Skeletal muscle satellite cell (primary cell): Measurements from ENCODE around the gene ZNF503.
A peak's percentile ranks its signal among the peaks of the same experiment; 100 is the strongest.
"Not testable (repeated sequence)": the region's sequence is repeated elsewhere in the genome, so short reads cannot be mapped to it uniquely, and the experiment has no call there.

Experiments
- H3K27me3 ChIP-seq: 2 replicates; pipeline ENCODE4 v1.7.0; 2013; ENCODE audit warnings: low read length; ENCODE audit not compliant: control insufficient read depth, insufficient read depth
- H3K36me3 ChIP-seq: 2 replicates; pipeline ENCODE4 v1.7.0; 2013; ENCODE audit warnings: mild to moderate bottlenecking, control low read depth, low read length; ENCODE audit not compliant: insufficient read depth
- H3K4me1 ChIP-seq: 2 replicates; pipeline ENCODE4 v1.7.0; 2013; ENCODE audit warnings: low read length; ENCODE audit not compliant: control insufficient read depth, insufficient read depth
- H3K4me2 ChIP-seq: 2 replicates; pipeline ENCODE4 v1.7.0; 2013; ENCODE audit warnings: mild to moderate bottlenecking, low read length
- H3K4me3 ChIP-seq: 2 replicates; pipeline ENCODE4 v1.7.0; 2013; ENCODE audit warnings: low read length
- H3K9ac ChIP-seq: 2 replicates; pipeline ENCODE4 v1.7.0; 2013; ENCODE audit warnings: mild to moderate bottlenecking, low read depth, low read length, moderate library complexity
- H3K9me3 ChIP-seq: replicated peaks from 2 replicates; pipeline ENCODE4 v1.7.0; 2013; ENCODE audit warnings: mild to moderate bottlenecking, control low read depth, low read length

ZNF503 gene

GRCh38 chr10:75378379-75378778, 23.2 kb downstream of the ZNF503 start:
- Histone ChIP-seq H3K27me3 (peaks cover 21% of the 10 kb centered on the region), H3K4me2 (no peak overlapping the region), H3K36me3 (no peaks in the 10 kb centered on the region), H3K4me3 (no peak overlapping the region), H3K9ac (no peak overlapping the region), H3K4me1 (no peaks in the 10 kb centered on the region), H3K9me3 (no peaks in the 10 kb centered on the region)

- Histone ChIP-seq H3K9ac (no peak overlapping the region), H3K36me3 (no peaks in the 10 kb centered on the region), H3K4me3 (no peak overlapping the region), H3K27me3 (peaks cover 20% of the 10 kb centered on the region), H3K4me1 (no peaks in the 10 kb centered on the region), H3K4me2 (no peak overlapping the region), H3K9me3 (no peaks in the 10 kb centered on the region)
These were observed 23.7 kb downstream of the ZNF503 start for GRCh38 chr10:75377869-75378268.

DNA sequence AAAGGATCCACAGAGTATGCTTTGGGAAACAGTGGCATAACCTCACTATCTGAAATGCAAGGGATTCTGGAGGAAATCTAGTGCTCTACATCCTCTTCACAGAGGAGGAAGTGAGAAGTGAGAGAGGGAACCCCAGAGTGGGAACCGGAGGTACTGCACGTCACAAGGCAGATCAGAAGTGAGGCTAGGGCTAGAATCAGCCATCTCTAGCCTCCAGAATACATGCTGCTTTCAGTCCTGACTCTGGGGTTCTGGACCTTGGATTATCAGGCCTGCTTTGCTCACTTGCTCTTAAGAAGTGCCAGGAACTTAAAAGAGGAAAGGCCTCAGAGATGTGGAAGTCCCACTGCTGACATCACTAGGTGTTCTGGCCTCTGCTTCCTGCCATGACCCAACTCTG, 25.7 kb downstream of the ZNF503 start:
- no peaks in the 10 kb centered on the region for H3K9me3 ChIP-seq
- no peak overlapping the region for H3K9ac ChIP-seq
- H3K27me3 ChIP-seq = peaks cover 36% of the 10 kb centered on the region
- no peak overlapping the region for H3K4me2 ChIP-seq
- H3K36me3 ChIP-seq = no peaks in the 10 kb centered on the region
- H3K4me1 ChIP-seq = no peaks in the 10 kb centered on the region
- H3K4me3 ChIP-seq = no peak overlapping the region

GRCh38 chr10:75371010-75371409, 30.6 kb downstream of the ZNF503 start:
- H3K27me3 ChIP-seq = peaks cover 37% of the 10 kb centered on the region
- no peak overlapping the region for H3K4me2 ChIP-seq
- no peaks in the 10 kb centered on the region for H3K36me3 ChIP-seq
- H3K9ac ChIP-seq = no peak overlapping the region
- H3K4me3 ChIP-seq = no peak overlapping the region
- H3K9me3 ChIP-seq = no peaks in the 10 kb centered on the region
- H3K4me1 ChIP-seq = no peaks in the 10 kb centered on the region

- H3K36me3 ChIP-seq, H3K9ac ChIP-seq, H3K4me2 ChIP-seq, H3K9me3 ChIP-seq, H3K4me1 ChIP-seq, H3K4me3 ChIP-seq: not testable (repeated sequence)
- H3K27me3 ChIP-seq = peaks cover 36% of the 10 kb centered on the region
These were observed 31.7 kb downstream of the ZNF503 start for GRCh38 chr10:75369838-75370237.

DNA sequence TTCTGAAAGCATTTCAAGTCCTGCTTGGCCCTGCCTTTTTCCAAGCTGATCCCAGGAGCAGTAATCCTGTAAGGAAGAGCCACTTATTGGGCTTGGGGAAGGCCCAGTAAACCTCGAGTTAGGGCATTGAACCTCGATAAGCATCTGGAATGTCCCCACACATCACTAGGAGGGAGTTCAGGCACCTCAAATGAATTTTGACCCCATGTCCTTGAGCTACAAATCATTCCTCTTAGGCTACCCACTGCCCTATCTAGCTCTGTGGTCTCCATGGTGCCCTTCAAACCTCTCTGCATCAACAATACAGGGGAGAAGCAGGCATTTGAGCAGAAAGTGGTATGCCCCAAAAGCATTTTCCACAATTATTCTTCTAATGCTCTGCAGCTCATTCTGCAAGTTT, 33.7 kb downstream of the ZNF503 start:
- no peak overlapping the region for H3K4me2 ChIP-seq
- no peak overlapping the region for H3K9ac ChIP-seq
- H3K4me1 ChIP-seq = no peaks in the 10 kb centered on the region
- H3K9me3 ChIP-seq = no peaks in the 10 kb centered on the region
- H3K4me3 ChIP-seq = no peak overlapping the region
- H3K36me3 ChIP-seq = no peaks in the 10 kb centered on the region
- peaks cover 26% of the 10 kb centered on the region for H3K27me3 ChIP-seq

- no peaks in the 10 kb centered on the region for H3K4me1 ChIP-seq
- H3K4me3 ChIP-seq = no peak overlapping the region
- H3K36me3 ChIP-seq = no peaks in the 10 kb centered on the region
- H3K27me3 ChIP-seq = peaks cover 17% of the 10 kb centered on the region
- H3K4me2 ChIP-seq = no peak overlapping the region
- no peaks in the 10 kb centered on the region for H3K9me3 ChIP-seq
- no peak overlapping the region for H3K9ac ChIP-seq
These were observed 34.5 kb downstream of the ZNF503 start for GRCh38 chr10:75367021-75367487.

DNA sequence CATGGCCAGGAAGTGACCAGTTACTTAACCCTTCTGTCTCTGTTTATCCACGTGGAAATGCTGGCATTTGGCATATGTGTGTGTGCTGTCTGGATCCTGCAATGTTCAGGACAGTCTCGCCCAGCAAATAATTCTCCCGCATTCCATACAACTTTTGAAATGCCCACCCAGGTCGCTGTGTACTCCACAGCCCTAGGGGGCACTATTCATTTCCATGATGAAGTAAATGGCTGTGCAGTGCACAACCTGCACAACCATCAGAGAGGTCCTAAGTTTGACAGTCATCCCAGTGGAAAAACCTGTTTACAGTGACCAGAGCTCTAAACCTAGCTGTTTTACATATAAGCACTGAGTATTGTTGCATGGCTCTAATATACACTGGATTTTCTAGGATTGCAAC, 38.1 kb downstream of the ZNF503 start:
- Histone ChIP-seq H3K4me1 (peaks cover 15% of the 10 kb centered on the region), H3K4me3 (no peak overlapping the region), H3K4me2 (no peak overlapping the region), H3K9ac (no peak overlapping the region), H3K9me3 (no peaks in the 10 kb centered on the region), H3K36me3 (no peaks in the 10 kb centered on the region), H3K27me3 (peaks cover 7% of the 10 kb centered on the region)

DNA sequence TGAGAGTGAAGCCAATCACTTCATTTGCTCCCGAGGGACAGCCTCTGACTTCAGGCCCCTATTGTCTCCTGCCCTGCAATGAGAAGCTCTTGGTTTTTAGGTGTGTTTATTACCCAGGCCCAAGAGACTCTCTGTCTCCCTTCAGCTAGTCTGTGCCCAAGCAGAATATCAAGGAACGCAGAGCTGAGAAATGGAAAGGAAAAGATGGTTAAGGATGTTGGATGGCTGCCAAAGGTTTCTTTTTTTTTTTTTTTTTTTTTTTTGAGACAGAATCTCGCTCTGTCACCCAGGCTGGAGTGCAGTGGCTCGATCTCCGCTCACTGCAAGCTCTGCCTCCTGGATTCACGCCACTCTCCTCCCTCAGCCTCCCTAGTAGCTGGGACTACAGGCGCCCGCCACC, 41.7 kb downstream of the ZNF503 start:
- peaks cover 20% of the 10 kb centered on the region for H3K4me1 ChIP-seq
- not testable (repeated sequence) for H3K27me3 ChIP-seq, H3K36me3 ChIP-seq, H3K9me3 ChIP-seq, H3K4me3 ChIP-seq
- peak overlapping the region; percentile 19 for H3K9ac ChIP-seq
- peak overlapping the region; percentile 36 for H3K4me2 ChIP-seq

DNA sequence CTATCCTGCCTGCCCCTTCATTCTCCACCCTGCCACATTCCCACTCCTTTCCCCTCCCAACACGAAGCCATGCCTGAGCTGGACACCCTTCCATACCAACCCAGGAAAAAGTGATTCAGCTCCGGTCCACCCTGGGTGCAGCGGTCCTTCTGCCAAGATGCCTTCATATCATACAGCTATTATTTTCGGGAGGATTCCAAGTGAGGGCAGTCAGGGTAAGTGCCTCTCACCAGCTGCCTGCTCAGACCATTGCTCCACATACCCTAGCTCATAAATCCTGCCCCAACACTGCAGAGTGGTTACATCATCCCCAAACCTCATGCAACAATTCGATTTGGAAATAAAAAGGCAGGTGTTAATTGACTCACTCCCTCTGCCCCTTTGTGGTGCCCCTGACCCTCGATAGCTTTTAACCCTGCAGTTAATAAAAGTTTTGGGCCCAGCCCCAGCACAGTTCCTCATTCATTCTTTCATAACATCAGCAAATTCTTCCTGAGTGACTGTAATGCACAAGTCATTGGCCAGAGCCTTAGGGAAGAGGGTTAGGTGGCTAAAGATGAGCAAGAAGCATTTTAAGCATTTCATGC, 42.6 kb downstream of the ZNF503 start:
- peaks cover 20% of the 10 kb centered on the region for H3K4me1 ChIP-seq
- peaks cover 5% of the 10 kb centered on the region for H3K27me3 ChIP-seq
- no peak overlapping the region for H3K9ac ChIP-seq
- peak overlapping the region; percentile 36 for H3K4me2 ChIP-seq
- no peaks in the 10 kb centered on the region for H3K9me3 ChIP-seq
- H3K4me3 ChIP-seq = no peak overlapping the region
- no peaks in the 10 kb centered on the region for H3K36me3 ChIP-seq

GRCh38 chr10:75358132-75358531, 43.4 kb downstream of the ZNF503 start:
- Histone ChIP-seq H3K4me3 (no peak overlapping the region), H3K27me3 (peaks cover under 1% of the 10 kb centered on the region), H3K9ac (no peak overlapping the region), H3K36me3 (no peaks in the 10 kb centered on the region), H3K4me2 (peak overlapping the region; percentile 2), H3K9me3 (no peaks in the 10 kb centered on the region), H3K4me1 (peaks cover 20% of the 10 kb centered on the region)

GRCh38 chr10:75357500-75357899, 44.1 kb downstream of the ZNF503 start:
- no peak overlapping the region for H3K4me2 ChIP-seq
- H3K27me3 ChIP-seq = no peaks in the 10 kb centered on the region
- no peaks in the 10 kb centered on the region for H3K36me3 ChIP-seq
- no peak overlapping the region for H3K4me3 ChIP-seq
- peaks cover 25% of the 10 kb centered on the region for H3K4me1 ChIP-seq
- H3K9me3 ChIP-seq = no peaks in the 10 kb centered on the region
- no peak overlapping the region for H3K9ac ChIP-seq
